Sigmoid colon (tissue), 4 donors: Measurements from ENCODE around the gene CLEC3B.

Source experiments
- POLR2A ChIP-seq, 2 donors: fragments of 450-650 bp; IDR thresholded peaks; one replicate each; pipeline ENCODE4 v1.6.1; 2016; ENCODE audit warnings: antibody characterized with exemption in 2 of 2, mild to moderate bottlenecking in 2 of 2, moderate library complexity in 2 of 2
- POLR2AphosphoS5 ChIP-seq, 4 donors: sonication (generic); formaldehyde crosslinking; IDR thresholded peaks; one replicate each; pipeline ENCODE4 v1.6.1; 2017; ENCODE audit warnings: antibody characterized with exemption in 4 of 4
- TF ChIP-seq, protein P1 (sequence below), 4 experiments: fragments of 450-650 bp in 3 of 4; fragments of 200-600 bp in 1 of 4; IDR thresholded peaks; one replicate each; pipeline ENCODE4 v1.5.1; 2016 to 2019; ENCODE audit warnings: antibody characterized with exemption in 4 of 4, mild to moderate bottlenecking in 3 of 4, moderate library complexity in 2 of 4

GRCh38 chr3:45002139-45002660 is 23.9 kb upstream of the CLEC3B start:
- TF ChIP-seq, protein P1, sequence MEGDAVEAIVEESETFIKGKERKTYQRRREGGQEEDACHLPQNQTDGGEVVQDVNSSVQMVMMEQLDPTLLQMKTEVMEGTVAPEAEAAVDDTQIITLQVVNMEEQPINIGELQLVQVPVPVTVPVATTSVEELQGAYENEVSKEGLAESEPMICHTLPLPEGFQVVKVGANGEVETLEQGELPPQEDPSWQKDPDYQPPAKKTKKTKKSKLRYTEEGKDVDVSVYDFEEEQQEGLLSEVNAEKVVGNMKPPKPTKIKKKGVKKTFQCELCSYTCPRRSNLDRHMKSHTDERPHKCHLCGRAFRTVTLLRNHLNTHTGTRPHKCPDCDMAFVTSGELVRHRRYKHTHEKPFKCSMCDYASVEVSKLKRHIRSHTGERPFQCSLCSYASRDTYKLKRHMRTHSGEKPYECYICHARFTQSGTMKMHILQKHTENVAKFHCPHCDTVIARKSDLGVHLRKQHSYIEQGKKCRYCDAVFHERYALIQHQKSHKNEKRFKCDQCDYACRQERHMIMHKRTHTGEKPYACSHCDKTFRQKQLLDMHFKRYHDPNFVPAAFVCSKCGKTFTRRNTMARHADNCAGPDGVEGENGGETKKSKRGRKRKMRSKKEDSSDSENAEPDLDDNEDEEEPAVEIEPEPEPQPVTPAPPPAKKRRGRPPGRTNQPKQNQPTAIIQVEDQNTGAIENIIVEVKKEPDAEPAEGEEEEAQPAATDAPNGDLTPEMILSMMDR (IDR thresholded peaks at IDR 0.05): no peak
- no peak for TF ChIP-seq POLR2AphosphoS5 (IDR thresholded peaks at IDR 0.05)
- TF ChIP-seq POLR2A (IDR thresholded peaks at IDR 0.05): no peak
